Measurements from ENCODE around the gene CLEC9A. TPM values are rescaled to one million over a fixed set of nuclear protein-coding genes. Genes with fewer than 3 reads are reported as not detected.

Gene CLEC9A
- total RNA-seq, 3 donors from 2014 or later (not counting 1 experiment from before 2014, with no cell fraction given): 1.9 TPM; not detected in 2

GRCh38 chr12:10001171-10001776 is 29.2 kb upstream of the CLEC9A start:
- 73% methylated on average over 4 of the region's 4 CpGs for WGBS (ENCODE audit: insufficient coverage)
- Mint-ChIP-seq H3K27me3 (ENCODE audit: low read depth in 2 of 2) (peaks cover 6 to 7% of the 10 kb centered on the region in 2 donors), H3K9me3 (no peaks in the 10 kb centered on the region), H3K4me3 (no peak overlapping the region), H3K27ac (no peak overlapping the region), H3K36me3 (no peaks in the 10 kb centered on the region), H3K4me1 (peaks cover 7% of the 10 kb centered on the region in 2 donors)
- Histone ChIP-seq H3K27ac (ENCODE audit: low read length) (no peak overlapping the region), H3K4me3 (ENCODE audit: low read length) (no peak overlapping the region), H3K9me3 (ENCODE audit: control insufficient read depth, insufficient read depth, low read length) (no peaks in the 10 kb centered on the region), H3K36me3 (ENCODE audit: control insufficient read depth, insufficient read depth, low read length) (no peaks in the 10 kb centered on the region), H3K4me1 (ENCODE audit: control insufficient read depth, insufficient read depth, low read length) (no peaks in the 10 kb centered on the region), H3K27me3 (ENCODE audit: control insufficient read depth, insufficient read depth, low read length) (no peaks in the 10 kb centered on the region)
- intact Hi-C loops (cut with micrococcal nuclease): loop anchor here (10.0 kb wide), 1 partner anchor 186 kb away; no protein-coding TSS in a partner anchor
- TF ChIP-seq CTCF (IDR thresholded peaks at IDR 0.05): no peak
- ATAC-seq: no peak
- no peak for DNase-seq

- Histone ChIP-seq H3K4me3 (ENCODE audit: low read length) (no peak overlapping the region), H3K36me3 (ENCODE audit: control insufficient read depth, insufficient read depth, low read length) (no peaks in the 10 kb centered on the region), H3K4me1 (ENCODE audit: control insufficient read depth, insufficient read depth, low read length) (no peaks in the 10 kb centered on the region), H3K27ac (ENCODE audit: low read length) (no peak overlapping the region), H3K9me3 (ENCODE audit: control insufficient read depth, insufficient read depth, low read length) (no peaks in the 10 kb centered on the region), H3K27me3 (ENCODE audit: control insufficient read depth, insufficient read depth, low read length) (peaks cover 2% of the 10 kb centered on the region)
- Mint-ChIP-seq H3K9me3 (no peaks in the 10 kb centered on the region), H3K4me1 (peaks cover 0 to 9% of the 10 kb centered on the region in 2 donors), H3K27me3 (ENCODE audit: low read depth in 2 of 2) (peaks cover 0 to 10% of the 10 kb centered on the region in 2 donors), H3K36me3 (no peaks in the 10 kb centered on the region), H3K27ac (no peak overlapping the region), H3K4me3 (no peak overlapping the region)
- TF ChIP-seq CTCF (IDR thresholded peaks at IDR 0.05): no peak
- 87% methylated on average over 5 of the region's 6 CpGs for WGBS (ENCODE audit: insufficient coverage)
- DNase-seq: no peak
- intact Hi-C loops (cut with micrococcal nuclease): no loop called here
- no peak for ATAC-seq
These were observed 17.7 kb upstream of the CLEC9A start for GRCh38 chr12:10012630-10013330.

DNA sequence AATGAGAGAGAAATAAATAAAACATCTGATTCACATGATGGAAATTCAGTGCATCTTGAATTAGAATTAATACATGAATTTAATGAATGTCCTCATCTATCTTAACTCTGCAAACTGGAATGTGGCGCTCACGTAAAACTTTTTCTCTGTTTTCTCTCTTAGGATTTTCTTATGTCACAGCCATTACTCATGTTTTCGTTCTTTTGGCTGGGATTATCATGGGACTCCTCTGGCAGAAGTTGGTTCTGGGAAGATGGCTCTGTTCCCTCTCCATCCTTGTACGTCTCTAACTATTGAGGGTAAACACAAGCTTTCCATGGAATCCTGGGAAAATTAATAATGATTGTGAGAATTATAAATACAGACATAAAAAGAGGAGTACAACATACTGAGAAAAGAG is 15.0 kb upstream of the CLEC9A start:
- Mint-ChIP-seq H3K36me3 (no peaks in the 10 kb centered on the region), H3K4me1 (no peaks in the 10 kb centered on the region), H3K27ac (no peak overlapping the region), H3K27me3 (ENCODE audit: low read depth in 2 of 2) (peaks cover 0 to 5% of the 10 kb centered on the region in 2 donors), H3K4me3 (no peak overlapping the region), H3K9me3 (no peaks in the 10 kb centered on the region)
- H3K4me1 ChIP-seq (ENCODE audit: control insufficient read depth, insufficient read depth, low read length): no peaks in the 10 kb centered on the region
- H3K27me3 ChIP-seq (ENCODE audit: control insufficient read depth, insufficient read depth, low read length): peaks cover 2% of the 10 kb centered on the region
- no peak for TF ChIP-seq CTCF (IDR thresholded peaks at IDR 0.05)
- H3K36me3 ChIP-seq (ENCODE audit: control insufficient read depth, insufficient read depth, low read length): no peaks in the 10 kb centered on the region
- 91% methylated on average over 3 of the region's 4 CpGs for WGBS (ENCODE audit: insufficient coverage)
- intact Hi-C loops (cut with micrococcal nuclease): no loop called here
- ATAC-seq (no peak), DNase-seq (no peak)
- H3K4me3 ChIP-seq (ENCODE audit: low read length): no peak overlapping the region
- no peaks in the 10 kb centered on the region for H3K9me3 ChIP-seq (ENCODE audit: control insufficient read depth, insufficient read depth, low read length)
- H3K27ac ChIP-seq (ENCODE audit: low read length): no peak overlapping the region

All from natural killer cell (primary cell).